HG03025 (cell line): ENCODE results near the gene NFX1.

Experiments used
- ATAC-seq: cut with Tn5 transposase; IDR thresholded peaks from one replicate; pipeline ENCODE4 v1.9.1; 2021; ENCODE audit warnings: mild to moderate bottlenecking, moderate library complexity; ENCODE audit not compliant: unreplicated experiment, low FRiP score

NFX1 gene

GRCh38 chr9:33414889-33415500 lies 124.7 kb downstream of the NFX1 start:
- no peak for ATAC-seq

- ATAC-seq = no peak
Measured at GRCh38 chr9:33415501-33416038, 125.3 kb downstream of the NFX1 start.

GRCh38 chr9:33416996-33417395 lies 126.7 kb downstream of the NFX1 start:
- ATAC-seq = no peak

GRCh38 chr9:33418090-33418489 lies 127.8 kb downstream of the NFX1 start:
- no peak for ATAC-seq

- ATAC-seq = no peak
Measured at GRCh38 chr9:33419708-33420303, 129.5 kb downstream of the NFX1 start.
